Fibroblast of peridontal ligament (primary cell): ENCODE measurements around the gene RNF220.
"Not testable (repeated sequence)": the region's sequence is repeated elsewhere in the genome, so short reads cannot be mapped to it uniquely, and the experiment has no call there.

ENCODE experiments used
- DNase-seq: peaks from one replicate; pipeline ENCODE4 v3.0.0-alpha.2; 2010; ENCODE audit errors: extremely low read depth

RNF220 gene

GRCh38 chr1:44485934-44486460 lies 80.9 kb downstream of the RNF220 start:
- no peak for DNase-seq

DNA sequence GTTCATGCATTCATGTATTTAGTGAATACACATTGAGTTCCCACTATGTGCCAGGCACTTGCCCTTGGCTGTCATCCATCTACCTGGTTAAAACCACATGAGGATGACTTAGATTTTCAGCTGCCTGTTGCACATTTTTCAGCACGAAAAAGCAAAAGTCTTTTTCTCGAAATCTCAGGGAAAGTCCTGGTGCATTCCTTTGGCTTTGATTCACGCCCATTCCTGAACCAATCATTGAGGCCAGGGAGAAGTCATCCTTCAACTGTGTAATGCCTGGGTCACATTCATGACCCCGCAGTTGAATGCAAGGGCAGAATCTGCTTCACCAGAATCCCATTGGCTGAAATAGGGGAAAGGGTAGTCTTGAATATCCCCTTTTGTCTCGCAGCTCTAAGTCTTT lies 84.4 kb downstream of the RNF220 start:
- peak; percentile 5 for DNase-seq

DNA sequence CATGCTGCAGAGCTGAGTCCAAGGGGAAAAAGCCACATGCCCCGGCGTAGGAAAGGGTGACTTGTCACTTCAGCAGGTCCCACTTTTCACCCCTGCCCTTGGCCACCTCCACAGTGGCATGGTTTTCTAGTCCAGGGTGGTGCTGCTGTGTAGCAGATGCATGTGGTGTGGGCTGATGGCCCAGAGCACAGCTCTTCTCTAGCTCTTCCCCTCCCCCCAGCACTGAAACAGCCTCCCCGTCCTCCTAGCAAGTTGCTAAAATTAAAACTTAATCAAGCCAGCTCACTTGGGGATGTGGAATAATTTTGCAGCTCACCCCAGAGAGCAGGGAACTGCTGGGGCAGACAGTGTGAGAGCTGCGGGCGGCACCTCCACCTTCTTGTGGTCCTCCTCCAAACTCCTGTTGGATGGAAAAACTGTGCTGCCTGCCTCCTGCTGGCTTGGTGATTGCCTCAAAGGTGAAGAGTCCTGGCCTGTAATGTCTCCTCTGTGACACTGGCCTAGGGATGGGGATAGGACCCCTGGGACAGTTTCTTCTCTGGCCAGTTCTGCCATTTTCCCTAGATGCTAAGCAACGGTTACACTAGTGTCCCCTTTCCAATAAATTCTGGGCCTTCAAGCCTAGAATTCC lies 91.6 kb downstream of the RNF220 start:
- DNase-seq: no peak

GRCh38 chr1:44497422-44498170 lies 92.5 kb downstream of the RNF220 start:
- DNase-seq: no peak

DNA sequence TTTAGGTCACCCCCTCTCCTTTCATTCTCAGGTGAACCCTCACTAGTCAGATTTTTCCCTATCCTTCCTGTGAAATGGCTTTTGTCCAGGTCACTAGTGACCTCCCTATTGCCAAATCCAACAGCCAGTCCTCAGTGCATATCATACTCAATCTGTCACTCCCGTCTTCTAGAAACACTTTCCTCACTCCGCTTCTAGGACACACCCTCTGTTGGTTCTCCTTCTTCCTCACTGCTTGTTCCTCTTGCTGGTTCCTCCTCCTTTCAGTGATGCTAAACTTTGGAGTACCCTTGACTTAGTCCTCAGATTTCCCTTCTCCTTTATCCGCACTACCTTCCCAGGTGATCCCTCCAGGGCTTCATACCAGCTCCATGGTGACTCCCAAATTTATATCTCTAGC lies 94.3 kb downstream of the RNF220 start:
- DNase-seq: no peak

- peak; percentile 4 for DNase-seq
Measured at GRCh38 chr1:44500181-44501046, 95.4 kb downstream of the RNF220 start.

DNA sequence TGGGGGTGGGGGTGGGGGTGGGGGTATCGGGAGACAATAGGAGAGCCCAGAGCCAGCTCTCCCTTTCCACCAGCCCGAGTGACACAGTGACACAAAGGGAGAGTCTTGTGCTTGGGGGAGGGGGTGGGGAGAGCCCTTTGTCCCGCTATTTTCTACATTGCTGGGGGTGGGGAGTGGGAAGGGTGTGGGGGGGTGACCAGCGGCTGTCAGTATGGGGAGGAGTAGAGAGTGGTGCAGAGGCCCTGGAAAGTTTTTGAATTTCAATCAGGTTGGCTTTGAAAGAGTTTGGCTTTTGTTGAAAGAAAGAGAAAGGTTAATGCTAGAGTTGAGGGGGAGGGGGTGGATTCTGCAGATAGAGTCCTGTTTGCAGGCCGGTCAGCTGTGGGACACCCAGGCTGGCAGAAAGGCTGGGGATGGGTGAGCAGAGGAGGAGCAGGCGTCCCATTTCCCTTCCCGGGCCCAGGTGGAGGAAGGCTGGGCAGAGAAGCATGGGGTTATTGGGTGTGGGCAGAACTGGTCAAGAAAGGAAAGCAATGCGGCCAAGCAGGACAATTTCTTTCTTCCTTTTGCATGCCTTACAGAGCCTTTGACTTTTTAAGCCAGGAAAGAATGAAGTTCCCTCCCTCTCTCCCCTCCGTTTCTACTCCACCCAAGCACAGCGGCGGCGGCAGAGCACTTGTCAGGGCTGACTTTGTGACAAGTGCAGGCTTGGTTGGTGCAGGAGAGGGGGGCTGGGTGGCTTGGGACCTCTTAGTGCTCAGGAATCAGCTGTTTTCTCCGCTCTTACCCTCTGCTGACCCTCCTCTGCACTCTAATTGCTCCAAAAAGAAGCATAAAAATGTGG lies 96.2 kb downstream of the RNF220 start:
- DNase-seq: no peak

- DNase-seq: not testable (repeated sequence)
Measured at GRCh38 chr1:44502823-44503222, 97.8 kb downstream of the RNF220 start.

DNA sequence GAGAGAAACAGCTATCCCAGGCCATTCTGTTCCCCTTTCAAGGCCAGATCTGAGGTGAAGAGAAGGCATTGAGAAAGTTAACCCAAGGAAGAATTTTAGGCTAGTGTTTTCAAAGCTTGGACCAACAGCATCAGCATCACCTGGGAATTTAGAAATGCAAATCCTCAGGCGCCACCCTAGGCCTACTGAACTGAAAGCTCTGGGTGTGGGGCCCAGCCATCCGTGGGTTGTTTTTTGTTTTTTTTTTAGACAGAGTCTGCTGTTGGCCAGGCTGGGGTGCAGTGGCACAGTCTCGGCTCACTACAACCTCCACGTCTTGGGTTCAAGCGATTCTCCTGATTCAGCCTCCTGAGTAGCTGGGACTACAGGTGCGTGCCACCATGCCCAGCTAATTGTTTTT lies 98.6 kb downstream of the RNF220 start:
- DNase-seq: no peak

DNA sequence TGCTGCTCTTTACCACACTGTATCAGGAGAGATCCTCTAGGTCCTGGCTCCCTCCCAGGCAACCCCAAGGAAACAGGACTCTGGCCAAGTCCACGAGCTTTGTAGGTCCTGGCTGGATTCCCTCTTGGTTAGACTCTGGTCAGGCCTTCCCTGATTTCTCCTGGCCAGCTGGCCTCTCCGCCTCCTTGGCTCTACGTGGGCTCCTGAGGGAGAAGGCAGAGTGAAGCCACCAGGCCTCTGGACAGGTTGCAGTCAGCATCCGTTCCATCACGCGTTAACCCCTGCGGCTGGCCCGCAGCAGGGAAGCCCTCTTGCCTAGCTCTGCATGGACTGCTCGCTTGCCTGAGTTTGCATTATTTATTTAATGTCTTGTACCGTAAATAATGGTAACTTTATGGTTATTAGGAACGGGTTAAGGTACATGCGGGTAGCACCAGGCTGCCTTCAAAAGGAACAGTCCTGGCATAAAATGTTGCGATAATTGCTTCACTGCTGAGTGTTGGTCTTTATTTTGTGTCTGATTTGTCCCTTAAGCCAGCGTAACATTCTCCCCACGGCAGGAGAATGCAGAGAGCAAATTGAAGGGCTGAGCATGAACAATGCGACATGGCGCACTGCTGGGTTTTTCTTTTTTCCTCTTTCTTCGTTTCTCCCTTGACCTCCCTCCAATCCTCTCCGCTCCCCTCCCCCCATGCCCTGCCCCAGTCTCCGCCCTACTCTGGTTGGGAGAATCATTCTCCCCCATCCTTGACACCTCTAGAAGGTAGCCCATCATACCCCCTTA lies 100.3 kb downstream of the RNF220 start:
- peak; percentile 6 for DNase-seq

DNA sequence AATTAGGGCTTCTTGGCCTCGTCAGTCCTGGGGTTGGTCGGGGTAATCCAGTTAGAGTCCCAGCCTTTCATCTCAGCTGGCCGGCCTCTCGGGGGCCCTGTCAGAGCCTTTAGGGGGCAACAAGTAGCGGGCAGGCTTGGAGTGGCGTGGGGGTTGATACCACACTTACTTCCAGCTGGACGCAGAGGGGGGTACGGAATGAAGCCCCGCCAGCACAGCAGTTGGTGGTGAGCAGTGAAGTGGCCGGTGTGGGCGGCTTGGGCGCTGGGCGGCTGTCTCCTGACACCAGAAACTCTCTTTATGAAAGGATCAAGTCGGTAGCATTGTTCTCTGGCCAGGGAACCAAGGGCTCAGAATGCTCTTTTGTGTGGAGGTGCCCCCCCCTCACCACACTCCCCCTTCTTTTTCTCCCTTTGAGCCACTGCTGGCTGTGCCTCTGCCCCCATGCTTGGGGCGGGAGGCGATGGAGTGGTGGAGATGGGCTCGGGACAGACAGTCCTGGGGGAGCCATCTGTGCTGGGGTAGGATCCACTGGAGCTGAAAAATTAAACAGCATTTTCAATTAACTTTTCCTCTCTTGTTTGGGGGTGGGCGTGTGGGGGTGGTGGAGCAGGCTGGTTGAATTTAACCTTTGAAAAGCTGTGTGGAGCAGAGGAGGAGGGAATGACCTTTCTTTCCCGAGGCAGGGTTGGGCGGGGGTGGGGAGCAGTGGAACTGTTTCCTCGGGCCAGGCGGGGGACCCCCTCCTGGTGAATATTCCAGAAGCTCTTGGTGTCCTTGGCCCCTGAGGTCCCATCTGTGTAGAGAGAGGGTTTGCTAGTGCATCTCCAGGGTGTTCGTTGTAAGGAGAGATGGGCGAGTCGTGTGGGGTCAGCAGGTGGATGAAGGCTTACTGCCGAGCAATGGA lies 102.7 kb downstream of the RNF220 start:
- DNase-seq: no peak

DNA sequence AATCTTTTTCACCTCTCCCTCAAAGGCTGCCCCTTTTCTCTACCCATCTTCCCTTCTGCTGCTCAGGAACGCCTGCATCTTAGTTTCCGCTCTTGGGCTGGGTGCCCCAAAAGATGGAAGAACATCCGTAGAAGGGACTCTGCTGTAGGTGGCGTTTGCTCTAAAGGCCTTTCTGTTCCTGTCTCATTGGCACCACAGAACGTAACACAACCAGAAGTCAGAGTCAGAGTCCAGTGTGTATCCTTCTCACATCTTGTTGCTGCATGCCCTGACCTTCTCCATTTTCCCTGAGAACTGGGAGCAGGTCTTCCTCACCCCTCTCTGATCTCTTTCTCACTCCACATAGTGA lies 103.3 kb downstream of the RNF220 start:
- DNase-seq: no peak

DNA sequence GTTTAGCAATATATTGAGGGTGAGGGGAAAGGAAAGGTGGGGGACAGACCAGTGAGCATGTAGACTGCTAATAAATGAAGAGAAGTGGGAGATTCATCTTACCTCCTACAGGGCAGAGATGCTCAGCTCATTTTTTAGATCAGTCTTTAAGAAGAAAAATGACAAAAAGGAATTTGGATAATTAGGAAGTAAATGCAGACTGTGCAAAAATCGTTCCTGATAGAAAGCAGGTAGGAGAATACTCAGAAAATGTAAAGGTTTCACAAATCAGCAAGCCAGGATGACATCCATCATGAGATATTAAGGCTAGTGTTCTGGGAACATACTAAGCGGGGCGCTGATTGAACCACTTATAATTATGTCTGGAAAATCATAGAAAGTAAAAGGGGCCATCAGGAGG lies 106.3 kb downstream of the RNF220 start:
- DNase-seq: no peak

- DNase-seq: peak; percentile 6
Measured at GRCh38 chr1:44511769-44512168, 106.7 kb downstream of the RNF220 start.

GRCh38 chr1:44512313-44512885 lies 107.3 kb downstream of the RNF220 start:
- DNase-seq: no peak

DNA sequence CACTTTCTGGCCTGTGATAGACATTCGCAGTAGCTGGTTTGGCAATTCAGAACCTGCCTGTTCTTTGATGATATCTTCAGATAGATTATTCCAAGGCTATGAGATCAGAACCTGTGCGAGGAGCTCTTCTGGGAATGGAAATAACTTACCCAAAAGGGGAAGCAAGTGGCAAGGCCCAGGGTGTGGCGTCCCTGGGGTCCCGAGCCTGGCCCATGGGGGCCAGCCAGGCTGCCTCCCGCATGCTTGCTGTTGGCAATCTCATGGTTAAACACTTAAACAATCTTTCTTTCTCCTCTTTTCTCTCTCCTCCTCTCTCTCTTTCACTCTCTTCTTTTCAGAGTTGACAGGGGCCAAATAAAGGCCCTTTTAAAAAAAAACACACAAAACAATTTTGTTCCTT lies 108.1 kb downstream of the RNF220 start:
- DNase-seq: no peak

GRCh38 chr1:44514673-44515072 lies 109.6 kb downstream of the RNF220 start:
- no peak for DNase-seq

DNA sequence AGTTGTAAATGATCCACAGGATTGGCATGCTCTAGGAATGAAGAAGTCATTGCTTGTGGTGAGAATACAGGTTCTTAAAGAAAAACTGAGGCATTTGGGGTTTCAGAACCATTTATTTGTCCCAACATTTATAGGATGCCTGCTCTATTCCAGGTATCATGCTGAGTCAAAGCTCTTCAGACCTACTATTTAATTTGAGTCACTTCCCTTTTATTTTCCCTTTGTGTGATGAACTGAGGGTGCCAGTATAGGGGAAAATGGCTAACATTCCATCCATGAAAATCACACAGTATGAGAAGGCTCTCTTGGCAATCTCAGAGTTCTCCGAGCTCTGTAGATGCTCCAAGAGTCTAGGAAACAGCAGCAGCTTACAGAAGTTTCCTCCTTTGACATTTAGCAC lies 110.4 kb downstream of the RNF220 start:
- no peak for DNase-seq

DNA sequence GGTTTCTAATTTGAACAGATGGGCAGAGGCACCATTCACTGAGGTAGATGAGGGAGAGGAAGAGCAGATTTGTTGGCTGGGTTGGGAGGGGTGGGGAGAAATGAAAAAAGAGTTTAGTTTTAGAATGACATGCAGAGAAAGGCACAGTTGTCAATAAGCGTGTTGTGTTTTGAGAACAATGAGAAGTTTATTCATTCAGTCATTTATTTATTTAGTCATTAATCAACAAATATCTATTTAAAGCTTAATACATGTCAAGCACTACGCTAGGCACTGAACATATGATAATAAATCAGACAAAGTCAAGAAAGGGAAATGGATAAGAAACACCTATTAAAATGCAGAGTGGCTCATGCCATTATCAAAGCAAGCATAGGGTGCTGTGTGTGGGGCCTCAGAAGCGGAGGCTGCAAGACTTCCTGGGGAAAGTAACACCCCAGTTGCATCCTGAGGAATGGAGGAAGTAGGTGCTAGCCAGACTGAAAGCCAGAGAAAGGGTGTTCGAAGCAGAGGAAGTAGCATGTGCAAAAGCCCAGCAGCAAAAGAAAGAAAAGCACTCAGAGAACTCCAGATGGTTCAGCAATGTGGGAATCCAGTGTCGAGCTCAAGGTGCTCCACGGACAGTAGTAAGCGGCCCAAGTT lies 114.1 kb downstream of the RNF220 start:
- no peak for DNase-seq
